GM10847 (cell line): ENCODE results near the gene DCUN1D2.

ENCODE experiments used
- POLR2A ChIP-seq: IDR thresholded peaks from 2 replicates; pipeline ENCODE4 v1.6.1; 2011; ENCODE audit not compliant: insufficient read length; ENCODE audit errors: extremely low read depth

DCUN1D2 gene

DNA sequence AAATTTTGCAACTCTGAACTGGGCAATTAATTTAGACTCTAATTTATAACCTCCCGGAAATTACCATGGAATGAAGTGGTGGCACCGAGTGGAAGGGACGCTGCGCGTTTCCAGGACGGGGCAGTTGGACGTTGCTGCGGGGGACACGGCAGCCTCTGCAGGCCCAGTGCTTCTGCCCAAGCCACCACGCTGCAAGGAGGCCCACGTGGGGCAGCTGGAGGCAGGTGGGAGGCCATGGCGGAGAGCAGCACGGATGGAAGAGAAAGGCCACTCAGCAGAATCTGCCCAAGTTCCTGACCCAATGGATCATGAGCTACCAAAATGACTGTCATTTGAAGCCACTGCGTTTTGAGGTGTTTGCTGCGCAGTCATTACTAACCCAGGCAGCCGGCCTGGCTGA lies 26.0 kb downstream of the DCUN1D2 start:
- no peak for TF ChIP-seq POLR2A

- no peak for TF ChIP-seq POLR2A
These were observed 29.3 kb downstream of the DCUN1D2 start for GRCh38 chr13:113461022-113461751.

DNA sequence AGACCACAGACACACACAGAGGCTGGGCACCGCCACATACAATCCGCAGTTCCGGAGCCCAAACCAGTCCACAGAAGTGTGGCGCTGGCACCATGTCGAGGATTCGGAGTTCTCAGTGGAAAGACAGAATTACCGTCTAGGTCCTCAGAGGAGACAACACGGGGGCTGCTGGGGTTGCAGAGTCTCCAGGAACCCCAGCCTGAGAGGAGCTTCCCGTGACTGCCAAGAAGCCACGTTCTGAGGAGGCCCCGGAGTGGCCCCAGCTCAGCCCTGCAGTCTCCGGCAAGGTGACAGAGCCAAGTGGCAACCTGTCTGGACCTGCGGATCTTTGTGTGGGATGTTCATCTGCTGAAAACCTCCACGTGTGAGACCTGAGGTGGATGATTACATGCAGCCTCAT lies 29.9 kb downstream of the DCUN1D2 start:
- no peak for TF ChIP-seq POLR2A

DNA sequence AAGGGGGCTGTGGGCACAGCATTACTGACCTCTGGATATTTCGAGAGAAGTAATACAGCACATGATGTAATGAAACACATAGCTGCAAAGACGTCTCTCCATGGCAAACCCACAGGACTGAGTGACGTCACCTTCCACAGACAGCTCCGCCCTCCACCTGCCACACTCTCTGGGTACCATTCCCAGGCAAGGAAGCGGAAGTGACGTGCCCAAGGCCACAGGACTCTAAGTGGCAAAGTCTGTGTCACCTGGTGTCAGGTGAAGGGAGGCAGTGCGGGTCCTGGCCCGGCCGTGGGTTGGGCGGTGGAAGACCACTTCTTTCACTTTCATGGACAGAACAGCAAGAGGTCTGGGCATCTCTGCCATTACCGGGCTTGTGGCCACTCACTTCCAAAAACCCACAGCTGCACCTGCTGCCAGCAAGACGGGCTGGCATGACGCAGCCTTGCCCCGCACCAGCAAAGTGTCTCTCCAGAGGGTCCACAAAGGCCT lies 30.4 kb downstream of the DCUN1D2 start:
- TF ChIP-seq POLR2A: no peak

GRCh38 chr13:113458253-113459065 lies 32.1 kb downstream of the DCUN1D2 start:
- TF ChIP-seq POLR2A: no peak

DNA sequence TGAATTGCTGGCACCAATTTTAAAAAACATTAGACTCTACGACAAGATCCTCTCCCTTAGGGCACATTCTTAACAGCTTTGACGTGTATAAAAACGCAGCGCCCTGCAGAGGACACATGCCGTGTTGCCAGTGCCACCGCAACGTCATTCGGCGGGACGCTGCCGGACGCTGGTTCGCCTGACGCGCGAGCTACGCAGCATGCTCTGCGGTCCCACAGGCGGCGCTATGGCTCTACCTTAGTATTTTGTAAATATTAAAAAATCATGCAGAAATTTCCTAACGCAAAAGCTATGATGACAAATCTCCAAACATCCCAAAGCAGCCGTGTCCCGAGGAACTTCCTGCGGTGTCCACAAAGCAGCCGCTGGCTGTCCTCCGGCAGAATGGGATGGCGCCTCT lies 33.0 kb downstream of the DCUN1D2 start:
- no peak for TF ChIP-seq POLR2A

DNA sequence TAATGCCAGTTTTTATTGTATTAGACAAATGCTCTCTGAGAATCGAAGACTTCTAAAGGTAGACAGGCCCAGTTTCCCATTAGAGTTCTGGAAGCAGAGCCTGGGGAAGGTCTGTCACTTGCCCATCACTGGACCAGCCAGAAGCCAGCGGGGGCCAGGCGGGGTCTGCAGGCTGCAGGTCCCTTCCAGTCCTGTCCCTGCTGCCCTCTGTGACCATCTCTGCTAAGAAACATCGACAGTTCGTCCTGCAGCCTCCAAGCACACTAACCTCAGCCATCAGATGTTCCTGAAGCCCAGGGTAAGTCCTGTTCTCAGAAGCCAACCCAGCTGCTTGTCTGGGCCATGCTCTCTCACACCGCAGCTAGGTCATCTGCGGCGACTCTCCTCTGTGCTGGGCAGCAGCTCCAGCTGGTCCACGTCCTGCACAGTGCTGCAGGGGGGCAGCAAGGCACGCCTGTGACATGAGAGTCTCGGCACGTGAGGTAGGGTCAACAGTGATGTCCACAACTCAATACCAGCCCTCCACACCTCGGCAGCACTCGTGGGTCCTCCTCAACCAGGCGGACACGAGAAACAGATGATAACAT lies 34.3 kb downstream of the DCUN1D2 start:
- TF ChIP-seq POLR2A: no peak

- TF ChIP-seq POLR2A: no peak
These were observed 35.1 kb downstream of the DCUN1D2 start for GRCh38 chr13:113455384-113455783.

DNA sequence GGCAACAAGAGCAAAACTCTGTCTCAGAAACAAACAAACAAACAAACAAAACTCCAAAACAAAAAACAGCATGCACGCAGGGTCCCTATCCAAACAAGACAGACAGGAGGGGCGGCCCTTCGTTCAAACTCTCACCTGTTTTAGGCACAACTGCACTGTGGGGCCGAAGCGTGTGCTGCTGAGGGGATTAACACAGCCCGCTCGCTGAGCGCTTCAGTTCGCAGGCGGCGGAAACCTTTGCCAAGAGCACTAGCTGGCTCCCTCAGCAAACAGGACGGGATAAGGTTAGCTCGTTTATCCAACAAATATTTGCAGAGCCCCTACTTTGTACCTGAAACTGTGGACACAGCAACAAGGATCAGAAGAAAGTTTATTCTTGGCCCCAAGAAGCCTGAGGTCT lies 35.6 kb downstream of the DCUN1D2 start:
- no peak for TF ChIP-seq POLR2A

DNA sequence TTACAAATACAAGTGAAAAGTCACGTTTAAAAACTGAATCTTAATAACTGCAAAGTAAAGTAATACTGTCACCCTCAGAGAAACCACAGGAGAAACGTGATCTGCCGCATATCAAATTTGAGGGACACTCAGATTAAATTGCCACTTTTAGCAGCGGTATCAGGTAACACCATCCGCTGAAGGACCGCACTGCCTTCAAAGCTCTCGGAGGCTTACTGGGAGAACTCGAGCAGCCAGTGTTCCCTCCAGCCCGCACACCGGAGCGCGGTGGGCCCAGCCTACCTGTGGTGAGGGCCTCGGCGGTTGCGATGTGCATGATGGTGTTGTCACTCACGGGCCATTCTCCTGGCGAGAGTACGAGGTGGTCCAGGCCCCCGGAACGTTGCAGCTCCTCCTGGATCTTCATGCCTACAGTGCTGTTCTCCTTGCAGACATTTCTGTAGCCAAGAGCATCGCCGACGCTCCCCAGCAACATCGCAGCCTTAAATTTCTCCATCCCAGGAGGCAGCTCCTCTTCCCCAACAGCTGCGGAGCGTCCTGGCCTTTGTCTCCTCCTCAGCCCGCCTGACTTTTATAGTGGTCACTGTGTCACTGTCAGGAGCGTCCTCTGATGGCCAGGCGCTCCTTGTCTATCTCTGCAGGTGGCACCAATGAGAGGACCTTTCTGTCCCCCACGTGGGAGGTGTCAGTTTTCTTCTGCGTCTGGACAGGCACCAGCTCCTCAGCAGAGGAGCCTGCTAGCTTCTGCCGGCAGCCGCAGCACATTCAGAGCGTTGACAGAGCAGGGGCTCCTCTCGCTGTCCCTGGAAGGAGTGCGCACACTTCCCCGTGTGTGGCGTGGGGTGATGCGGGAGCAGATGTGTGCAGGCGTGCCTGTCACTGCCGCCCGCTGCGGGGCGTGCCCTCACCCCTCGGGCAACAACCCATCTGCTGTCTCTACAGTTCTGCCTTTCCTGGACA lies 37.3 kb downstream of the DCUN1D2 start, which contains the start of gene ADPRHL1:
TSS of gene ADPRHL1 (minus strand) at position 547 of the 960 bp plus-strand sequence. CDS start at position 496, 51 bp downstream.
- no peak for TF ChIP-seq POLR2A

GRCh38 chr13:113452466-113452865 lies 38.0 kb downstream of the DCUN1D2 start:
- TF ChIP-seq POLR2A: no peak

DNA sequence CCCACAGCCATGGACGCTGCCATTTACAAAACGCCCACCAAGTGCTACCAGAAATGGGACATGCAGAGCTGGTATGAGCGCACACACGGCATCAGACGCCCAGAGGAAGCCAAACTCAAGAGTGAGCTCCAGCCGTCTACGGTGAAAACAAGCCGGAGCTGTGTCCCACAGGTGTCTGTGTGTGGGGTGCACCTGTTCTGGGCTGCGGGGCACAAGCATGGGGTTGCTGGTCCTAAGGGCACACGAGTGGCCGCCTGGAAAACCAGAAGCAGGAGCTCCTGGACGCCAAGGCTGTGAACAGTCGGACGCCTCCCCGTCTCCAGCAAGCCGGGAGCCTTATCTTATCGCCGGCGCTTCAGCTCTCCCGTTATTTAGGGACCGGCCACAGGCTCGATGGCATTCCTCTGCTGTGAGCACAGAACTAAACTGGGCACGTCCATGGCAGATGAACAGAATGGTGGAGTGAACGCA lies 38.5 kb downstream of the DCUN1D2 start:
- no peak for TF ChIP-seq POLR2A

DNA sequence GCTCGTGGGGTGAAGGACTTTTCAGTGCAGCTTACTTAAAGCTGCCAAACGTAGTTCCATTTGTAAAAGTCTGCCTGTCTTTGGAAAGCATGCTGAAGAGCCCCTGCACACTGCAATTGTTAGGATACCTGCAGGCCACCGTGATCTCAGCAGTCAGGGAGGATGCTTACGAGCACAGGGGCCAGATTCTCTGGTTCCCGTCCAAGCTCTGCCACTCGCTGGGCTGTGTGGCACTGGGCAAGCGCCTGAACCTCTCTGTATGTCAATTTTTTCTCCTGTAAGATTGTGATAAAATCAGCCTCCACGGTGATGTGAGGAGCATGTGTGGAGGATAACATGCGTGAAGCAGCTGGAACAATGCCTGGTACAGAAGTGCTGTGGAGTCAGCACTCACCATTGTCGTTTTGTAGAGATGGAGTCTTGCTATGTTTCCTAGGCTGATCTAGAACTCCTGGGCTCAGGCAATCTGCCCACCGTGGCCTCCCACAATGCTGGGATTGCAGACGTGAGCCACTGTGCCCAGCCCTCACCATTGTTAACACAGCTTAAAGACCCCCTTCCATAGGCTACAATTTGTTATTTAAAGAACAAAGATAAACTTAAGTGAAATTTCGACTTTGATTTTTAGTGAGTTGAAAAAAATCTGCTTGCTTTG lies 40.7 kb downstream of the DCUN1D2 start:
- no peak for TF ChIP-seq POLR2A

- TF ChIP-seq POLR2A: no peak
These were observed 41.4 kb downstream of the DCUN1D2 start for GRCh38 chr13:113448885-113449692.

- TF ChIP-seq POLR2A: no peak
These were observed 42.0 kb downstream of the DCUN1D2 start for GRCh38 chr13:113448545-113448884.
